Nucleus accumbens (tissue), 56 donors: Measurements from ENCODE around the gene EVC2.
"Not testable (repeated sequence)": the region's sequence is repeated elsewhere in the genome, so short reads cannot be mapped to it uniquely, and the experiment has no call there.

Experiments
- DNase-seq, 56 donors: peaks; one replicate each; lab custom pipeline; 2025; lab: John Stamatoyannopoulos, UW

The EVC2 gene

DNA sequence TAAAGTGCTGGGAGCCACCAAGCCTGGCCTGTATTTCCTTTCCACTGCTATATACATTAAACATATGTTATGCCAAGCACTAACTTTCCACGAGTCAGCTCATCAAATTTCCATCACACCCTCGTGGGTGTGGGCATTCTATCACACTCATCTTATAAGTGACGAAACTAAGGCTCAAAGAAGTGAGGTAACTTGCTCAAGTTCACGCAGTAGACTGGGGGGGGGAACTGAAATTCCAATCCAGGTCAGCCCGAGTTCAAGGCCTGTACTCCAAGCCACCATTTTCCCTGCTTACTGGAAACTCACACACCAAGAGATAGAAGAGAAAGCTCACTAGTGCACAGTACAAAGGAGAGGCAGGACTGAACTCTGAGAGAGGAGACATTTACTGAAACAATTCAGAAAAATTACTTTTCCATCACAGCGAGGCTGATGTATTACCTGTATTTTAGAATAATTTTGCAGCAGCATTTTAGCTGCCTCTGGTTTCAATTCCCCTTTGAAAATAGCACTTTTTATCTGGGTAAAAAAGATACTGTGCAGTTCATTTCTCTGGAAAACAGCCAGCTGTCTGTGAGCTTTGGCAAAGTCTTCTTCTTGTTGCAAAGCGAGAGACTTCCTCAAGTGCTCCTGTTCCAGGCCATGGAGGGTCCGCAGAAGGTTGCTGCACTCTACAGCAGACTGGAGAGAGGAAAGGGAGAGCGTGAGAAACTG is 76.8 kb downstream of the EVC2 start:
- no peak for DNase-seq

DNA sequence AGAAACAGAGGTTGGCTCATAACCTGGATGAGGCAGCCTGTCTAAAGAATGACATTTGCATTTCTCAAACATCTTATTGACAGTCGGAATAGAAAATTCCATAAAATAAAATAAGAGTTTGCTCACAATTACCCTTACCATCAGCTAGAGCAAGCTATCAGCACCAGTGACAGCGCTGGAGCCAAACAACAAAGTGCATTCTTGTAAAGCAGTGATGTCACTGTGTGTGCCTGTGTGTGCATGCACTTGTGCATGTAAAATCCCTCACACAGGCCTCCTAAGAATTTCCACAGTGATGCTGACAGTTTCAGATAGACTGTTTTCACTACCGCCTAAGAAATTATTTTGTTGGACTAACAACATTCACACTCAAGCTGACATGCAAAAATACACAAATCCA is 77.6 kb downstream of the EVC2 start:
- no peak for DNase-seq

DNA sequence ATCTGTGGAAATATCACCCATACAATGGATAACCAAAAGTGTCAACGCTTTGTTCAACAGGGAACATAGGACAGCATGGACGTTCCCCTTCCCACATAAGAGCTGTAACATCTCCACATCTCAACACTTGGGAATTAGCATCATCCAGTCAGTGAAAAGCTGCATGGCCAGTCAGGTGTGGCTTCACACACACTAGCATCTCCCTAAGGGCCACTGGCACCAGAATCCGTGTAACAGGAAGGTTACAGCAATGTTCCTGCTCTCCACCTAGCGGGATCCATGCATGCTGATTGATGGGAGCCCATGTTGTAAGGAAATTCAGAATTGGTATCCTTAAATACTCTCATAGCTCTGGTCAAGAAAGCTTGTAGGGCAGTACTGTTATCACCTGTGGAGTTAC is 78.8 kb downstream of the EVC2 start:
- no peak for DNase-seq

DNA sequence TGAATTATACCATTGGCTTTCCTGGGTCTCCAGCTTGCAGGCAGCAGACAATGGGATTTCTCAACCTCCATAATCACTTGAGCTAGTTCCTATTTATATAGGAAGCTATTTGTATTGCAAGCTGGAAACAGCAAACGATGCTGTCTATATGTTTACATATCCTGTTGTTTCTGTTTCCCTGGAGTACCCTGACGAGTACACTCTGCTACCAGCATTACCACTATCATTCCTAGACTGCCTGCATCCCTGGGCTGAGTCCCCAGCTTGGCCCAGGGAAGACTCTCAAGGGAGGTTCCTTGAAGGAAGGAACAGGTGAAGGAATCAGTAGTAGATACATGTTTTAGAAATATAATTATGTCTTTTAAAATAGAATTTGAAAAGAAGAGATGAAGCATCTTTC is 81.4 kb downstream of the EVC2 start:
- no peak for DNase-seq

DNA sequence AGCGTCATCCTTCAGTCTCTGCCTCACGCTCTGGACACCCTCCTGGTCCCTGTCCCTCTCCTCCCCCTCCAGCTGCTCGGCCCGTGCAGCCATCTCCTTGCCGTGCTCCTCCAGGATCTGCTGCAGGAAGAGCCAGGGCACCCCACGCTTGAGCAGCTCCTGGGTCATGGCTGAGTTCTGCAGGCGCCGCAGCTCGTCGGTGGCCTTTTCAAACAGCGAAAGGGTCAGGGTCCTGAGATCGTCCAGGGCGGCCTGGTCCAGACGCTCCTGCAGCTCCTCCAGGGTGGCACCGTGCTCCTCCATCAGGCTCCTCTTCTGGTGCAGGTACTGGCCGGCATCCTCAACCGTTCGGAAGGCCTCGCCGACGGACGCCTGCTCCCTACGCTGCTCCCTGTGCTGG is 85.8 kb downstream of the EVC2 start:
- DNase-seq: no peak

DNA sequence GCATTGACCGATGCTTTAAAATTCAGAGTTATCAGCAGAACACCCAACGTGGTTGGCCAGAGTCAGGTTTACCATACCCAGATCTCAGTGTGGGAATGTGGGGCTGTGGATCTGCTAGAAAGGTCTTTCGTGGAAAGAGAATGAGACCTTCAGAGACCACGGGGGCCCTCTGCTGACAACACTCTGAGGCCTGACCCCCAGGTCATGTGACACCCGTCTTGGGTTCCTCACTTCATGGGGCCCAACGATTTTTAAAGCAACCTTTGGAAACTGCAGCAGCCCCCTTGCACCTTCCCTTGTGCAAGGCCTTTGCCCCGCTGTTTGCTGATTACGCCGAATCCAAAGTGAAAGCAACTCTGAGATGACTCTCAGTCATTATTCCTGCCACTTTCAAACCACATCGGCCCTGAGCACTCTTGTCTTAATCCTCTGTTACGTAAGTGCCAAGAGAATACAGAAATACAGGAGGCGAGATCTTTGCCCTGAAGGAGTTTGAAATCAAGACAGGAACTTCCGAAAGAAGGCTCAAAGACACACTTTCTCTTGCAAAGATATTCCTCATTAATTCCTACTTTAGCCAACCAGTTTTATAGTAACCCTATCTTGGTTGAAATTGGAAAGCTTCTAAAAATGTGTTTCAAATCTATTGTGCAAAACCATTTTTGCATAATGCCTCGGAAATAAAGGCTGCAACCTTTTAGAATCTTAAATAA is 88.3 kb downstream of the EVC2 start:
- DNase-seq: no peak

DNA sequence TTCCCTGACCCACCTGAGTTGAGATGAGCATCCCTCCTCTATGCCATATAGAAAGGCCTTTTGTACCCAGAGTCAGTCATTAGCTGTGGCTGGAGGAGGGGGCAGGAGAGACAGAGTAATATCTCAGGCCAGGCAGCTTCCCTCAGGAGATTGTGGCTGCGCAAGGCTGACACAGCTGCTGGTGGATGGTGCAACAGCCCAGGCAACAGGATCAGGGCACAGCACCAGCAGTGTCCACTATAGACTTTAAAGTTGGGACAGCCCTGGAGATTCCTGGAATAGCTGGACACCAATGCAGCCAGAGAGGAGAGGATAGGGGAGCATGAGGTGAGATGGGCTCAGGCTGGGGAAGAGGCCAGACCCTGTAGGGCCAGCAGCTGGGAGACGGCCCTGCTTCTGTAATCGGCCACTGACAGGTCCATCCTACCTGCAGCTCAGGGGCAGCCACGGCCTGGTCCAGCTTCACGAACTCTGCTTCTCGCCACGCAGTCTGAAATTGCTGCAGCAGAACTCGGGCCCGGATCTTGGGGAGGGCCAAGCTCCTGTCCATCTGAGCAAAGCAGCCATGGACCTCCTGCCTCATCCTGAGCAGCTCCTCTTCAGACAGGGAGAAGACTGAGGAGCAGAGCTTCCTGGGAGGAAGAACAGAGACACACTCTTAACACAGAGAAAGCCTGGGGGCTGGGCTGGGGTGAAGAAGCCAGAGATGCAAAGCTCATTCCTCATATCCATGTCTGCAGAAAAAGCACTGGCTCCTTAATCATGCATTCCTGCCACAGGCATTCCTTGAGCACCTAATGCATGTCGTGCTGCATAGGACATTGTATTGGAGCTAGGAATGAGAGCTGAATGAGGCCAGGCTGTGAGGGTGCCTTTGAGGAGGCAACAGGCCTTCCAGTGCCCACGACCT is 90.1 kb downstream of the EVC2 start:
- no peak for DNase-seq

DNA sequence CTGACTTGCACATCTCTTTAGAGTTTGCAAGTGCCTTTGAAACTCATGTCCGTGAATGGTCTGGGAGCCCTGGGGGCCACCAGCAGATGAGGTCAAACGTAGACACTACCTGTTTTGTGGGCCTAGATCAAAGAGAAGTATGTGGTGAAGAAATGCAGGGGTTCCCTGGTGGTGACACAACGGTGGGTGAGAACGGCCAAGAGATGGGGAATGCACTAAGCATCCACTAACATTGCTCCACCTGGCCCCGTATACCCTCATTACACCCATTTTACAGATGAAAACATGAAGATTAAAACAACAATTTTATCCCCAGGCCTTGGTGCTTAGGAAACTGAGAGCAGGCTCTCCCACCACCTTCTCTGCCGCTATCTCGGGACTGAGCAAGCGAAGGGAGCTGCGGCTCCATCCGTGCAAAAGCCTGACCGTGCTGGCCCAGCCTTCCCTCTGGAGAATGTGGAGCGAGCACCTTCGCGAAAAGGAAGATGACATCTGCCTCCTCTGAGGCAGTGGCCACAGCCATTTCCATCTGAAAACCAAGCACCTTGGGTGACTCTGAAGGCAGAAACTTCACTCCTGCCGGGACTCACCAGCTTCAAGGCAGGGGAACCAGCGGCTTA is 91.9 kb downstream of the EVC2 start:
- no peak for DNase-seq

DNA sequence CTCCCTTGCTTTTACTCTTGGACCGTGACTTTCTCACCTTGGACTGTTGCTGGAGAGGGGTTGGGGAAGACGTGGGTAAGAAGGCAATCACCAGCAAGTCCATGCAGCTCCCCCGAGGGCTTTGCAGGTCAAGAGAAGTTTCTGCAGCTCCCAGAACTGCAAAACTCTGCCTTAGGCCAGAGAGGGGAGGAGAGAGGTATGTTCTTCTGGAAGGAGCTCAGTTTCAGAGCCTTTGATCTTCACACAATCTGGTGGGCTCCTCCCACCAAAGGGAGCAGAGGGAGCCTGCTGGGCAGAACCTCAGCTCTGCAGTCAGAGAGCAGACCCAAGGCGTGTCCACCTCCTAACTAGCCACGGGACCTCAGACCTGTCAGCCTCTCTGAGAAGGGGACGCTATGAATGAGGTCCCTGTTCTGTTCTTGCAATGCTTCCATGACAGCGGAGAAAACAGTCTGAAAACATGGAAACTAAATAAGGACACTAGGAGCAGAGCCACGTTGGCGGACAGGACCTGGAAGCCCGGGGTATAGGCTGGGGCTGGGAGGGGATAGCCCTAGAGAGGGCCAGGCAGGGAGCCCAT is 92.8 kb downstream of the EVC2 start:
- no peak for DNase-seq

DNA sequence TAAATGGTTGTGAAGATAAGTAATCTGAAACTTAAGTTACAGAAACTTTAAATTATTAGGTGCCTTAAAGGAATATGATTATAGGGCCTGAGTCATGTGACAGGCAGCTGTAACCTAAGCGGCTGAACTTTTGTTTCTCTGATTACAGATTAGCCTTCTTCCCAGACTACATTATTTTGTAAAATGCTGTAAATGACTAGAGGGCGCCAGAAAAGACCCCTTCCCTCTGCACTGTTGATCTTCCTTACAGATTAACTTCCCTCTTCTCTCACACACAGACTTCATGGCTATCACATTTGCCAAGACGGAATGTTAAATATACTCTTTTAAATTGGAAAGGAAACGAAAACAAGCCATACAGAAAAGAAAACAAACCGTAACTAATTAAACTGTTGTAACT is 96.6 kb downstream of the EVC2 start:
- no peak for DNase-seq

DNA sequence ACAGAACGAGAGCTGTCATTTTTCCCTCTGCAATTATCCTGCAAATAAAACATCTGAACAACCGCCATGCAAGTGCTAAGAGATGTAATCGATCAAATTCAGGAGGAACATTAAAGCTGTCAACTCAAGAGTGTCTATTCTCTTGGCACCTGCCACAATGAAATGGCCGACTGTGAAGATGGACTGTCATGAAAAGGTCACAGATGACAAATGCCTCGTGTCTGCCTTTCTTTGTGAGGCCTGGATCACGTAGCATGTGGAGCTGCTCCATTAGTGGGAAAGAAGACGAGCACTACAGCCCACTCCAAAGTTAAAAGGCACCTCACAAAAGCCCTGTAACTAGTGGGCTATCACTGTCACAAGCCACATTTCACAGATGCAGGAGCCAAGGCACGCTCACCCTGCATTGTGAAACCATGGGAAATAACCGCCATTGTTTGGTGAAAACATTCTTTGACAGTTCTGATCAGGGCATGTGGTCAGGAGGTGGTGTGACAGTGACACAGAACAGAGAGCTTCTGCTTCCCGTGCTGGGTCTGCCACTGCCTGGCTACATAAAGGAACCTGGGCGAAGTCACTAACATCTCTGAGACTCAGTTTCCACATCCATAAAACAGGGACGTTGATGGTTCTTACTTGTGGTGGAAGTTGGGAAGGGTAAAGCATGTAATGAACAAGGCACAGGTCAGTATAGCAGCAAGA is 98.9 kb downstream of the EVC2 start:
- DNase-seq: no peak

DNA sequence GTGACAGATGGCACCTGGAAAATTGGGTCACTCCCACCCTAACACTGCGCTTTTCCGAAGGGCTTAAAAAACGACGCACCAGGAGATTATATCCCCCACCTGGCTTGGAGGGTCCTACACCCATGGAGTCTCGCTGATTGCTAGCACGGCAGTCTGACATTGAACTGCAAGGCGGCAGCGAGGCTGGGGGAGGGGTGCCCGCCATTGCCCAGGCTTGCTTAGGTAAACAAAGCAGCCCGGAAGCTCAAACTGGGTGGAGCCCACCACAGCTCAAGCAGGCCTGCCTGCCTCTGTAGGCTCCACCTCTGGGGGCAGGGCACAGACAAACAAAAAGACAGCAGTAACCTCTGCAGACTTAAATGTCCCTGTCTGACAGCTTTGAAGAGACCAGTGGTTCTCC is 114.5 kb downstream of the EVC2 start:
- DNase-seq: not testable (repeated sequence)

DNA sequence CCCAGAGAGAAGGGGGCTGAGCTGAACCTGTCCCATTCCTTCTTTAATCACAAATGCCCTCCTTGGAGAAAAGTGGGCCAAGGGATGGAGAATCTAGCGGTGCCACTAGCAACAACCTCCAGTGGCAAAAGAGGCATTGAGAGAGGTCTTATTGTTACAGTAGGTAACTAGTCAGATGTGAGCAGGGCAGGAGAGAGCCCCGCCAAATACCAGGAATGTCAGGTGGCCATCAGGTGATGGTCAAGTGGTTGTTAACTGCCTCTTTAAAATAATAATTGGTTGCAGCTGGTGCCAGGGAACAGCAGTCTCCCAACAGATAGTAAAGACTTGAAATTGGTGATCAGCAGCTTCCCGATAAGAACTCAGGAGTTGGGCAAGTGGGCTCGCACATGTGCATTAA is 116.1 kb downstream of the EVC2 start:
- no peak for DNase-seq

DNA sequence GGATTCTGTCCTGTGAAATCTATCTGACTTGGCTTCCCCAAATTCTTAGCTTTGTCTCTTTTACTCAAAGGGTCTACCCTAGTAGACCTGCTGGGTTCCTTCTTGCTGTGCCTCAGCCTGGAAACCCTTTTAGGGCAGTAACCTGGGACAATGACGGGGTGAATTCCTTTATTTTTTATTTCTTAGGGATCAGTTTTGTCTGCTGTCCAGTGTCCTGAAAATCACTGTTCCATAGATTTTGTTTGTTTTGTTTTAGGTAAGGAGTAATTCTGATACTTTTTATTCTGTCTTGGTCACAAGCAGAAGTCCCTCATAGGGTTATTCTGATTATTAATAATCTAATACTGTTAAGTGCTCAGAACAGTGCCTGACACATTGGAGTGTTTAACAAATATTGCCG is 118.9 kb downstream of the EVC2 start:
- DNase-seq: no peak

DNA sequence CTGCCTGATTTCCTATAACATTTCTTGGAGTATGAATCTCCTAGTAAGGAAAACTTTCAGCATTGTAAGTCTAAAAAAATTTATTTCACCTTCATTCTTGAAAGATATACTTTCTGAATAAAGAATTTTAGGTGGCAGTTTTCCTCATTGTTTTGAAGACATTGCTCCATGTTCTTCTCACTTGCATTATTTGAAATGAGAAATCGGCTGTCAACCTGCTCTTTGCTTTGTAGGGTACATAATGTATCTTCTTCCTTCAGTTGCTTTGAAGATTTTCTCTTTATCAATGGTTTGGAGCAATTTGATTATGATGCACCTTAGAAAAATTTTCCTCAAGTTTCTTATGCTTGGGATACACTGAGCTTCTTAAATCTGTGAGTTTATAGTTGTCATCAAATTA is 120.3 kb downstream of the EVC2 start:
- no peak for DNase-seq

DNA sequence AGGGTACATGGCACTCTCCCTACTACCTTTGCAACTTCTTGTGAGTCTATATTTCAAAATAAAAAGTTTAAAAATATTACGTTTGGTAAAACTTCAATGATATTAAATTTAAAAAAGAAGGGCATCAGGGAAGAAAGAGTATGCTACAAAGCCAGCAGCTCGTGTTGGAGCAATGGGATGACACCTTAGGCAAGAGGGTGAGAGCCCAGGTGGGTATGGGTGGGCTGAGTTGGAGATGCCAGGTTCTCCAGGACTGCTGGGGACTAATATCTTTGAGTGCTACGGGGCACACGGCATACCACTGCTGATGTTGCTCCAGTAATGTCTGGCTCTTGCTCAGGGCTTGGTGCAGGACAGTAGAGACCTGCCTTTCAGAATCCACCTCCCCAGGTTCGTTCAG is 132.4 kb downstream of the EVC2 start:
- DNase-seq: no peak

DNA sequence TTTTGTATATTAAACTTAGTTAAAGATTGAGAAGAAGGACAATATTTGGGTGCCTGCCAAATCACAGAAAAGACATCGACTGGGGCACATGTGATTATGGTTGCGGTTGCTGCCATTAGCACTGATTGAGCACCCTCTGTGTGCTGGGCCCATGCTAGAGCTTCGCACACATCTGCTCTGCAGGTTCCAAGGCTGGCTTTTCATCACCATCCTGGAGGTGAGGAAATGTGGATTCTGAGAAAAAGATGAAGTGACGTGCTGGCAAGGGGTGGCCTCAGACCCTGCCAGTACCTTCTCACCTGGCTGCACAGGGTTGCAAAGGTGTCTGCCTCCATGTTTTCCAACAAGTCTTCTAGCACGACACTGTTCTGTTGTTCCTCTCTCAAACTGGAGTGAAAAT is 134.0 kb downstream of the EVC2 start:
- no peak for DNase-seq

DNA sequence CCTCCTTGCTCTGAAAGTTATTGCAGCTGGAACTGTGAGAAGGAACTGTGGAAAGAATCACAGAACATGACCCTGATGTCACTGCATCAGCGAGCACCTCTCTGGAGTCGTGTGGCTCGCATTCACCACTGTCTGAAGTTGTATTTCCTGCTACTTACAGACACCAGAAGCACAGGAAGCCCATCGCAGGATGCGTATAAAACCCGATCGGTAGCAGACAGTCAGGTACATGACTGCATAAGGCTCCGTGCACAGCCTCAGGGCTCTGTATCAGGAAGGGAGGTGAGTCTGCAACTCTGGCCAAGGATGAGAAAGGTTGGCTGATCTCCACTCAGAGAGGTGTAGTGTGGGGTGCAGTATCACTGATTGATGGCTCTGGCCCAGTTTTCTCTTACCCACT is 134.4 kb downstream of the EVC2 start:
- no peak for DNase-seq

DNA sequence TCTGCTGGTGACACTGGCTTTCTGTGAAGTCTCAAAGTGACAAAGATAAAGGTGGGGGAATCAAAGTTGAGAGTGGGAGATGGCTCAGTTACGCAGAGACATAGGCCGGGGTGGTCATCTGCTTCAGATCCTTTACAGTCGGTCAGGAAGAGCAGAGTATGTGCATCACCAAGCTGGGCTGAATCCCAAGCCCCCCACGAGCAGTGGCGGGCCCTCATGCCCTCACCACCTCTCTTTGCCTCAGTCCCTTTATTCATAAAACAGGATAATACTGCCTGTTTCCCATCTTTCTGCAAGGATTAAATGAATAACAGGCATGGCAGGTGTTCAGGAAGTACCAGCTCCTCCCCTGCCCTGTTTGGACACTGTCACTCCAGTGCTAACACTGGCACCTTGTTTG is 135.6 kb downstream of the EVC2 start:
- DNase-seq: no peak

DNA sequence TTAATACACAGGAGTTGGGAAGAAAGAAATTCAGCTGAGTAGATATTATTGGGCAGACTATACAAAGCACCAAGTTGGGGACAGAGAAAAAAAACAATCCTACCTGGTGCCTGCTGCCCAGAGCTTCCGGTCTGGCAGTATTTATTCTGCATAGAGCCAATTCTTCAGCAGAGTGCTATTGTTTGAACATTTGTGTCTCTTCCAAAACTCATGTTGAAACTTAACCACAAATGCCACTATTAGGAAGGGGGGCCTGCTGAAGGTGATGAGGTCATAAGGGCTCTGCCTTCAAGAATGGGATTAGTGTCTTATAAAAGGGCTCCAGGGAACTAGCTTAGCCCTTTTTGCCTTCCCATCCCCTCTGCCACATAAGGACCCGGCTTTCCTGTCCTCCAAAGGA is 136.2 kb downstream of the EVC2 start:
- DNase-seq: no peak
